22Rv1 (cell line): ENCODE results near the gene TRAF1.

Source experiments
- H3K27ac ChIP-seq: fragments of 450-650 bp; 2 replicates; pipeline ENCODE4 v1.5.1; 2017
- ZFX ChIP-seq: fragments of 450-650 bp; IDR thresholded peaks from 2 replicates; pipeline ENCODE4 v1.6.1; 2017; ENCODE audit warnings: antibody characterized with exemption, borderline replicate concordance
- TF ChIP-seq, protein P1 (sequence below): fragments of 450-650 bp; IDR thresholded peaks from 2 replicates; pipeline ENCODE4 v1.5.1; 2017; ENCODE audit warnings: mild to moderate bottlenecking

The TRAF1 gene

GRCh38 chr9:120901755-120902568, 24.6 kb downstream of the TRAF1 start:
- no peak overlapping the region for H3K27ac ChIP-seq
- TF ChIP-seq, protein P1, sequence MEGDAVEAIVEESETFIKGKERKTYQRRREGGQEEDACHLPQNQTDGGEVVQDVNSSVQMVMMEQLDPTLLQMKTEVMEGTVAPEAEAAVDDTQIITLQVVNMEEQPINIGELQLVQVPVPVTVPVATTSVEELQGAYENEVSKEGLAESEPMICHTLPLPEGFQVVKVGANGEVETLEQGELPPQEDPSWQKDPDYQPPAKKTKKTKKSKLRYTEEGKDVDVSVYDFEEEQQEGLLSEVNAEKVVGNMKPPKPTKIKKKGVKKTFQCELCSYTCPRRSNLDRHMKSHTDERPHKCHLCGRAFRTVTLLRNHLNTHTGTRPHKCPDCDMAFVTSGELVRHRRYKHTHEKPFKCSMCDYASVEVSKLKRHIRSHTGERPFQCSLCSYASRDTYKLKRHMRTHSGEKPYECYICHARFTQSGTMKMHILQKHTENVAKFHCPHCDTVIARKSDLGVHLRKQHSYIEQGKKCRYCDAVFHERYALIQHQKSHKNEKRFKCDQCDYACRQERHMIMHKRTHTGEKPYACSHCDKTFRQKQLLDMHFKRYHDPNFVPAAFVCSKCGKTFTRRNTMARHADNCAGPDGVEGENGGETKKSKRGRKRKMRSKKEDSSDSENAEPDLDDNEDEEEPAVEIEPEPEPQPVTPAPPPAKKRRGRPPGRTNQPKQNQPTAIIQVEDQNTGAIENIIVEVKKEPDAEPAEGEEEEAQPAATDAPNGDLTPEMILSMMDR = no peak
- no peak for TF ChIP-seq ZFX

DNA sequence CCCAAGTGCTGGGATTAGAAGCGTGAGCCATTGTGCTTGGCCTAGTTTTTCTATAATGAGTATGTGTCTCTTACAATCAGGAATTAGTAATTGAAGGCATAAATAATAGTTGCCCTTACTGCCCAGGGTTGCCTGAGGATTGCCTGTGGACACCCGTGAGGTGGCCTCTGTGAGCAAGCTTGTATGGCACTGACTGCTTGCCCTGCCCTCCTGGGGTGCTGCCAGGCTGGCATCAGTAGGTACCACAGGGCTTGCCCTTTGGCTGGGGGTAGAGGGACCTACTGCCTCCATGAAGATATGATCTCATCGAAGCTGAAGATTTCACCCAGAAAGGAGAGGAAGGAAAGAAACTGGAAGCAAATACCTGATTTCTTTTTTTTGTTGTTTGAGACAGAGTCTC, 25.8 kb downstream of the TRAF1 start:
- TF ChIP-seq, protein P1 = no peak
- TF ChIP-seq ZFX = no peak
- H3K27ac ChIP-seq = no peak overlapping the region

DNA sequence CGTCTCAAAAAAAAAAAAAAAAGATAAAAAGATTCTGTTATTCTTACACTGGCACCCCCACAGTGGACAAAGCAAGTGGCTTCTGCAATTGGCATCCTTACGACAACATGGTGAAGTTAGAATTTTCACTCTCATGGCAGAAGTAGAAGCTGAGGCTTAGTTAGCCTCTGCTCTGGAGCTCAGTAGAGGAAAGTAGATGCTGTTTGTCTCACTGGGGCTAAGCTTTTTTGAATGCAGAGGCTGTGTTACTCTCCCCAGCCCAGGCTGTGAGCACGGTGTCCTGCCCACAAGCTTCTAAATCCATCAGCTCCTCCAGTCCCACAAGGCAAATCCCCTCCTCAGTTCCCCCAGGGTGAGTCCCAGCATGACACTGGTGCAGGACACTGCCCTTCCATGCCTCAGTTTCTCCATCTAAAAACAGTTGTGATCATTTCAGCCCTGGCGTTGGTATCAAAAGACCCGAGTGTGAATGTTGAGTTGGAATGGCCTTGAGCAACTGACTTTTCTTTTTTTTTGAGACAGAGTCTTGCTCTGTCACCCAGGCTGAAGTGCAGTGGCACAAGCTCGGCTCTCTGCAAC, 27.0 kb downstream of the TRAF1 start:
- no peak for TF ChIP-seq ZFX
- TF ChIP-seq, protein P1 = no peak
- no peak overlapping the region for H3K27ac ChIP-seq

GRCh38 chr9:120898396-120898795, 28.2 kb downstream of the TRAF1 start:
- no peak overlapping the region for H3K27ac ChIP-seq
- TF ChIP-seq, protein P1 = no peak

GRCh38 chr9:120895951-120896350, 30.6 kb downstream of the TRAF1 start:
- TF ChIP-seq, protein P1 = no peak
- TF ChIP-seq ZFX = no peak
- no peak overlapping the region for H3K27ac ChIP-seq

- TF ChIP-seq, protein P1 = no peak
- TF ChIP-seq ZFX = no peak
- no peak overlapping the region for H3K27ac ChIP-seq
Observed at GRCh38 chr9:120894321-120895148, 32.1 kb downstream of the TRAF1 start.
